ENCODE data around the gene BEST2.

The BEST2 gene

DNA sequence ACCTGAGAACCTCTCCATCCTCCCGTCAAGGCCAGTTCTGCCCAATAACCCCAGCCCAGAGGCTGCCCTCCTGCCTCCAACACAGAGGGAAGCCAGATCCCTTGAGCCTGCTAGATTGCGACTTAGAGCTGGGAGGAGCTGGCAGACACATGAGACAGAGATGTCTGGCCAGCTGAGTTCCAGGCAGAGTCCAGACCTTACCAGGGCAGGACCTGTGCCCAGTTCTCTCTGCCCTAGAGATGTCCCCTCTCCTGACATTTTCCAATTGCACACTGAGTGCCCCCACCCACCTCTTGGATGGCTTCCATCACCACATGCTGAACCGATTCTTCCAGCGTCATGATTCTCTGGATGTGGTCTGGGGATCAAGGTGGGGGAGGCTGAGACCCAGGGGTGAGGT lies 20.7 kb downstream of the BEST2 start:
- TF ChIP-seq, protein P1, sequence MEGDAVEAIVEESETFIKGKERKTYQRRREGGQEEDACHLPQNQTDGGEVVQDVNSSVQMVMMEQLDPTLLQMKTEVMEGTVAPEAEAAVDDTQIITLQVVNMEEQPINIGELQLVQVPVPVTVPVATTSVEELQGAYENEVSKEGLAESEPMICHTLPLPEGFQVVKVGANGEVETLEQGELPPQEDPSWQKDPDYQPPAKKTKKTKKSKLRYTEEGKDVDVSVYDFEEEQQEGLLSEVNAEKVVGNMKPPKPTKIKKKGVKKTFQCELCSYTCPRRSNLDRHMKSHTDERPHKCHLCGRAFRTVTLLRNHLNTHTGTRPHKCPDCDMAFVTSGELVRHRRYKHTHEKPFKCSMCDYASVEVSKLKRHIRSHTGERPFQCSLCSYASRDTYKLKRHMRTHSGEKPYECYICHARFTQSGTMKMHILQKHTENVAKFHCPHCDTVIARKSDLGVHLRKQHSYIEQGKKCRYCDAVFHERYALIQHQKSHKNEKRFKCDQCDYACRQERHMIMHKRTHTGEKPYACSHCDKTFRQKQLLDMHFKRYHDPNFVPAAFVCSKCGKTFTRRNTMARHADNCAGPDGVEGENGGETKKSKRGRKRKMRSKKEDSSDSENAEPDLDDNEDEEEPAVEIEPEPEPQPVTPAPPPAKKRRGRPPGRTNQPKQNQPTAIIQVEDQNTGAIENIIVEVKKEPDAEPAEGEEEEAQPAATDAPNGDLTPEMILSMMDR (IDR thresholded peaks at IDR 0.05; ENCODE audit: extremely low read depth, missing control alignments) = no peak

DNA sequence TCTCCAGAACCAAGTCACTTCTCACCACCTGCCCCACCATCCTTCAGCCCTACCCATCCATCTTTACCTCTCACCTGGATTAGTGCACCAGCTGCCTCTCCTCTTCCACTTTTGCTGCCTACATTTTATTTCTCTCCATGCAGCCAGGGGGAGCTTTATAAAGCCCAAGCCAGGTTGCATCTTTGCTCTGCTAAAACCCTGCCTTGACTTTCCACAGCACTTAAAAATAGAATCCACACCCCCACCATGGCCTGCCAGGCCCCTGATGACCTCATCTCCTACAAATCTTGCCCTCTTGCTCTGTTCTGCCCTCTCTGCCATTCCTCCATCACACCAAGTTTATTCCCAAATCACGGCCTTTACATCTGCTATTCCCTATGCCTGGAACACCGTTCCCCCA lies 22.0 kb downstream of the BEST2 start:
- TF ChIP-seq, protein P1 (IDR thresholded peaks at IDR 0.05; ENCODE audit: extremely low read depth, missing control alignments) = peak; percentile 15
- no peak for DNase-seq (ENCODE audit: low spot score)

More for the DNA sequence above, 20.7 kb downstream of the BEST2 start:
- no peak for DNase-seq (ENCODE audit: low spot score)

DNA sequence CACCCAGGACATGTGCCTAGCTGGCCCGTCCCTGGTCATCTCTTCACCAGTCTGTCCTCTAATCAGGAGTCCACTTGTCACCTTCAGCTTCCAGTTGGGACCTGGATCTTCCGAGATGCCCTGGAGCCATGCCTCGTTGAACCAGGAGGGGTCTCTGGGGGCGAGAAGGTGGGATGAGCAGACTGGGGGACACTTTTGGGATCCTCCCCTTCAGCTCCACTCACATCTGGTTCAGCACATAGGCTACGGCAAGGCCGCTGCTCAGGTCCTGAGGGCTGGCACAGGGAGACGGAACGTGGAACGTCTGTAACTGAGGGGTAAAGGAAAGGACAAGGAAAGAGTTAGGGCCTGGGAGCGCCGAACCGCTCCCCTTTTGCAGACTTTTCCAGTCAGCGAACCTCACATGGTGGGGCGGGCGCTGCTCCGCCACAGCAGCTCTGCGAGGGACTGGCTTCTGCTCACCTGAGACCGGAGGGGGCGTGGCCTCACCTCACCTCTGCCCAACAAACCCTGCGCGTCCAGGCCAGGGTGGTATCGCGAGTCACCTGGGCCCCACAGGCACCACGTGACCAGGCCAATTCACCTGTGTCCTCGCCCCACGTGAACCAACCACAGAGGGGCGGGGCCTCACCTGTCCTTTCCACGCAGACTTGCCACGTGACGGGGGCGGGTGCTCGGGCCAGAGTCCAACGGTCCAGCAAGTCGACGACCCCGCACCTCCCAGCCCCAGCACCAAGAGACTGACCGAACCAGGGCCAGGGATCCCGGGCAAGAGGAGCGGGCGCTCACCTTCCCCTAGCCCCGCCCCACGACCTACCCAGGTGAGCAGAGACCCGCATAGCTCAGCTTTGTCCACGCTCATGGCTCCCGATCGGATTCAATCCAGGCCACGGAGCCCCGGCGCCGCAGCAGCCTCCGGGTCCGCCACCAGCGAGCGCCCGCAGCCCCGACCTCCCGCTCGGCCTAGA lies 23.3 kb downstream of the BEST2 start, which contains the start of gene HOOK2:
TSS of gene HOOK2 (minus strand) at position 965 of the 968 bp plus-strand sequence. CDS start at position 862, 103 bp downstream.
- no peak for DNase-seq (ENCODE audit: low spot score)
- TF ChIP-seq, protein P1 (IDR thresholded peaks at IDR 0.05; ENCODE audit: extremely low read depth, missing control alignments) = no peak

DNA sequence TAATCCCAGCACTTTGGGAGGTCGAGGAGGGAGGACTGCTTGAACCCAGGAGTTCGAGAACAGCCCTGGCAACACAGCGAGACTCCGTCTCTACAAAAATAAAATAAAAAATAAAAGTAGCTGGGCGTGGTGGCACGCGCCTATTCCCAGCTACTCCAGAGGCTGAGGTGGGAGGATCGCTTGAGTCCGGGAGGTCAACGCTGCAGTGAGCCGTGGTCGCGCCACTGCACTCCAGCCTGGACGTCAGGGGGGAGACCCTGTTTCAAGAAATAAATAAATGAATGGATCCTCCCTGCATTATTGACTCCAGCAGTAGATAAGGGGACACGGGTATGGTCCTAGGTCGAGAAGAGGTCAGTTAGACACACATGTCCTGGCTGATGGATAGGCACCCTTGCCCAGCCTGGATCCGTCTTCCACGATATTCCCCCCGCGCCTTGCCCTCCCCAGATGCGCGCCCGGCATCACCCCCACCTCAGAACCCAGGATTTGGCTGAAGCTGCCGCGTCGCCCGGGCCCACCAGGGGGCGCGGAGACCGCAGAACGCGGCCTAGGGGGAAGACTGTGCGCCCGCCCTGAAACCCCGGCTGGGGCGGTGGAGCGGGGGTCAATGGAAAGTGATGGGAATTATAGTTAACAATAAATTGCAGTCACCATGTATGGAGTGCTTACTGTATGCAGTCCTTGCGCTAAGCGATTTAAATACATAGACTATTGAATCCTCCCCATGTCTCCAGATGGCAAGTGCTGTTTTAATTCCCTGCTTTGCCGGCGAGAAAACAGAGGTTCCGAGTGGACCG lies 25.8 kb downstream of the BEST2 start:
- TF ChIP-seq, protein P1 (IDR thresholded peaks at IDR 0.05; ENCODE audit: extremely low read depth, missing control alignments) = peak; percentile 88
- DNase-seq (ENCODE audit: low spot score) = peak; percentile 83

DNA sequence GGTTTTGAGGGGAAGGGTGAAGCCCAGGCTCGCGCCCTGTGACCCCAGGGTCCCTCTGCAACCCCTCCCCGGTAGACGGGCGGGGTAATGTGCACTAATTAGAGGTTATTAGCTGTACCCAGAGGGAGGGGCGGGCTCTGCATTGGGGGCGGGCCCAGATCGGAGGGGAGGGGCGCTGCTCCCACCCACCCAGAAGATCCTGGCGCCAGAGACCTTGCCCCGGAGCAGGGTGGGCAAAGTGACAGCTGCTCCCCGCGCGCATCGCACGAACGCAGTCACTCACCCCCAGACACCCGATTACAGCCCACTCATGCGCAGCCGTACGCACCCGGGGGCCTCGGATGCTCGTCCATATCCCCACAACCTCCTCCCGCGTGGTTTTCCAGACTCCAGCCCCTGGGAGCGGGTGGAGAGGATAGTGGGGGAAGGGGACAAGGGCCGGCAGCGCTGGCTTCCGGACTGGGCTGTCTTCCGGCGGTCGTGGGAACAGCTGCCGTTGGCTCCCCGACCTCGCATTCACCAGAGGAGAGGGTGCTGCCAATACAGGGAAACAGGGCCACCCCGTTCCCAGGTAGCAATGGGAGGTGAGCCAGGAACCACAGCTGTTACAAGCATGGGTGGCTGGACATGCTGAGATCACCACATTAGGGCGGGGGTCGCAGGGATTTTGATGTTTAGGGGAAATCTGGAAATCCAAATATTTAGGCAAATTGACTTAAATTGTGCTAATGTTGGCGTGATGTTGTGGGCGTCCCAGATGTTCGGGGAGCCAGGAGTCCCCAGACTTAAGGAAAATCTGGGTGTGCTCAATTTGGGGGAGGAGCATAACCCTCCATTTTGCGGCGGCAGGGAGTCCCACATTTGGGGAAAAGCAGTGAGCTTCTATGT lies 26.7 kb downstream of the BEST2 start:
- peak; percentile 65 for DNase-seq (ENCODE audit: low spot score)

DNA sequence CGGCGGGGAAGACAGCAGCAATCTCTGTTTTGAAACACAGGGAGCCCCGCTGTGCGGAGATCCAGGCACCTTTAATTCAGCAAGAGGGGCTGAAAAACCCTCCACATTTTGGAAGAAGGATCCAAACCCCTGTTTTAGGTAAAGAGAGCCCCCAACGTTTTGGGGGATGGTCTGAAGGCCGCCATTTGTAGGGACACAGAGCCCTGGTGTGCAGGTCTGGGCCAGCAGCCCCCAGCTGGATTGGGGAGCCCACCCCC lies 27.2 kb downstream of the BEST2 start:
- no peak for DNase-seq (ENCODE audit: low spot score)

More for the DNA sequence above, 26.7 kb downstream of the BEST2 start:
- TF ChIP-seq, protein P1 (IDR thresholded peaks at IDR 0.05; ENCODE audit: extremely low read depth, missing control alignments) = no peak

More for the DNA sequence above, 27.2 kb downstream of the BEST2 start:
- TF ChIP-seq, protein P1 (IDR thresholded peaks at IDR 0.05; ENCODE audit: extremely low read depth, missing control alignments) = no peak

All from GM20000 (cell line).